Neural cell (in vitro differentiated cells): ENCODE results near the gene GABRG3. TPM values are rescaled to one million over a fixed set of nuclear protein-coding genes. Genes with fewer than 3 reads are reported as not detected.

Source experiments
- H2AFZ ChIP-seq: fragments of 200-600, 300-800 bp; sonication (generic), shearing (Covaris generic); 2 replicates; pipeline ENCODE4 v1.6.0; 2014; ENCODE audit warnings: low read depth, mild to moderate bottlenecking, antibody characterized with exemption, low read length, moderate library complexity
- H3F3A ChIP-seq: fragments of 200-600 bp; shearing (Covaris generic); 2 replicates; pipeline ENCODE4 v1.6.1; 2016; ENCODE audit warnings: mild to moderate bottlenecking, moderate library complexity, mixed read lengths, antibody characterized with exemption, low read length; ENCODE audit not compliant: insufficient read depth, poor library complexity, severe bottlenecking
- H3K27ac ChIP-seq: fragments of 200-600, 300-800 bp; sonication (generic), shearing (Covaris generic); 2 replicates; pipeline ENCODE4 v1.5.1; 2014; ENCODE audit warnings: mild to moderate bottlenecking, low read length, moderate library complexity
- H3K27me3 ChIP-seq: fragments of 300-800, 200-600 bp; sonication (generic), shearing (Covaris generic); 2 replicates; pipeline ENCODE4 v1.6.0; 2014; ENCODE audit warnings: mild to moderate bottlenecking, low read depth, low read length, moderate library complexity; ENCODE audit not compliant: insufficient read depth
- H3K36me3 ChIP-seq: fragments of 300-800, 200-600 bp; sonication (generic), shearing (Covaris generic); 2 replicates; pipeline ENCODE4 v1.5.1; 2014; ENCODE audit warnings: mild to moderate bottlenecking, antibody characterized with exemption, low read length, moderate library complexity; ENCODE audit not compliant: insufficient read depth
- H3K4me2 ChIP-seq: fragments of 300-800, 200-600 bp; sonication (generic), shearing (Covaris generic); 2 replicates; pipeline ENCODE4 v1.6.0; 2014; ENCODE audit warnings: mild to moderate bottlenecking, low read length
- H3K4me3 ChIP-seq: fragments of 300-800, 200-600 bp; sonication (generic), shearing (Covaris generic); 2 replicates; pipeline ENCODE4 v1.5.1; 2014; ENCODE audit warnings: mild to moderate bottlenecking, low read length, moderate library complexity
- H3K79me2 ChIP-seq: fragments of 200-600 bp; shearing (Covaris generic); replicated peaks from 2 replicates; pipeline ENCODE4 v1.6.0; 2014; ENCODE audit warnings: mild to moderate bottlenecking, low read length, moderate library complexity; ENCODE audit not compliant: insufficient read depth
- H3K9ac ChIP-seq: fragments of 300-800, 200-600 bp; sonication (generic), shearing (Covaris generic); 2 replicates; pipeline ENCODE4 v1.6.1; 2016; ENCODE audit warnings: mild to moderate bottlenecking, low read length, mixed read lengths
- H3K9me2 ChIP-seq: fragments of 200-600 bp; shearing (Covaris generic); 2 replicates; pipeline ENCODE4 v1.6.1; 2016; ENCODE audit warnings: mild to moderate bottlenecking, low read length, mixed read lengths; ENCODE audit not compliant: insufficient read depth
- H3K9me3 ChIP-seq: fragments of 200-600, 300-800 bp; sonication (generic), shearing (Covaris generic); 2 replicates; pipeline ENCODE4 v1.6.1; 2016; ENCODE audit warnings: mild to moderate bottlenecking, mixed run types, low read length, moderate library complexity, mixed read lengths
- H4K20me1 ChIP-seq: fragments of 200-600 bp; shearing (Covaris generic); 2 replicates; pipeline ENCODE4 v1.6.1; 2016; ENCODE audit warnings: mild to moderate bottlenecking, mixed run types; ENCODE audit not compliant: insufficient read depth
- CTCF ChIP-seq: fragments of 450-650 bp; IDR thresholded peaks from 2 replicates; pipeline ENCODE4 v1.5.1; 2014; ENCODE audit warnings: antibody characterized with exemption, mild to moderate bottlenecking, moderate library complexity; ENCODE audit not compliant: poor library complexity, severe bottlenecking
- EP300 ChIP-seq: fragments of 450-650 bp; conservative IDR thresholded peaks from 2 replicates; pipeline ENCODE4 v1.6.1; 2014; ENCODE audit warnings: antibody characterized with exemption, mild to moderate bottlenecking, moderate library complexity; ENCODE audit not compliant: poor library complexity, severe bottlenecking
- EZH2 ChIP-seq: fragments of 200-600, 300-800 bp; shearing (Covaris generic), sonication (generic); IDR thresholded peaks from 2 replicates; pipeline ENCODE4 v1.6.1; 2014; ENCODE audit warnings: antibody characterized with exemption, low read length, borderline replicate concordance, mild to moderate bottlenecking; ENCODE audit not compliant: insufficient read depth, poor library complexity, severe bottlenecking
- MXI1 ChIP-seq: fragments of 450-650 bp; conservative IDR thresholded peaks from 2 replicates; pipeline ENCODE4 v1.6.1; 2014; ENCODE audit warnings: antibody characterized with exemption, mild to moderate bottlenecking; ENCODE audit not compliant: poor library complexity, severe bottlenecking
- POLR2AphosphoS5 ChIP-seq: IDR thresholded peaks from 2 replicates; pipeline ENCODE4 v1.6.1; 2012
- RAD21 ChIP-seq: fragments of 450-650 bp; conservative IDR thresholded peaks from 2 replicates; pipeline ENCODE4 v1.6.1; 2014; ENCODE audit warnings: antibody characterized with exemption, mild to moderate bottlenecking, moderate library complexity
- REST ChIP-seq: IDR thresholded peaks from 2 replicates; pipeline ENCODE4 v1.6.1; 2012; ENCODE audit warnings: borderline replicate concordance
- SMC3 ChIP-seq: fragments of 450-650 bp; conservative IDR thresholded peaks from 2 replicates; pipeline ENCODE4 v1.6.1; 2014; ENCODE audit warnings: antibody characterized with exemption, mild to moderate bottlenecking, moderate library complexity; ENCODE audit not compliant: poor library complexity
- TAF1 ChIP-seq: IDR thresholded peaks from 2 replicates; pipeline ENCODE4 v1.6.1; 2012; ENCODE audit warnings: low read depth
- polyA plus RNA-seq: library from polyadenylated mRNA; depleted of rRNA; stranded (reverse); fragments of >200 nt; gene quantifications from 2 replicates; pipeline ENCODE4 v1.2.3, GENCODE V29; 2014

Gene GABRG3
- polyA plus RNA-seq, 1 donor from 2014 or later: 1.2 TPM

DNA sequence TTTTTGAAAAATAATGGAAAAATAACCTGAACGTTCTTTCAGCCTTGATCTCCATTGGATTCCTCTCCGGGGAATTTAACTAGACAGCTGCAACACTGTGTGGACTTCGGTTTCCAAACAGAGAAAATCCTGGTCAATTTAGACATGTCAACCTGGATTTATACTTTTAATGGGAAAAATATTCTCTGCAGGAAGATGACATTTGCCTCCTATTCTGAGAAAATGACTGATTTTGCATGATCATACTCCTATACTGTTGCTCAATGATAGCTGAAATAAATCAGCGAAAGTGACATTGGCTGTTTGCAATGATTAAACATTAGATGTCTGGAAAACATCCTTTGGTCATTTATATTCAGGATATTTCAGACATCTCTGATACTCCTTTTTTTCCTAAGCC is 94.8 kb downstream of the GABRG3 start:
- no peak overlapping the region for H3K4me2 ChIP-seq
- no peak overlapping the region for H2AFZ ChIP-seq
- H3K36me3 ChIP-seq: no peaks in the 10 kb centered on the region
- H4K20me1 ChIP-seq: no peaks in the 10 kb centered on the region
- no peak for TF ChIP-seq SMC3
- no peak for TF ChIP-seq TAF1
- no peak for TF ChIP-seq EZH2
- no peak for TF ChIP-seq CTCF
- no peak for TF ChIP-seq RAD21
- TF ChIP-seq MXI1: no peak
- no peak for TF ChIP-seq EP300
- no peak for TF ChIP-seq POLR2AphosphoS5
- no peak for TF ChIP-seq REST
- H3K9ac ChIP-seq: no peak overlapping the region
- peaks cover 4% of the 10 kb centered on the region for H3K9me3 ChIP-seq
- H3K27me3 ChIP-seq: no peaks in the 10 kb centered on the region
- no peaks in the 10 kb centered on the region for H3K9me2 ChIP-seq
- no peak overlapping the region for H3K4me3 ChIP-seq
- H3K27ac ChIP-seq: no peak overlapping the region
- H3K79me2 ChIP-seq: no peaks in the 10 kb centered on the region
- H3F3A ChIP-seq: no peaks in the 10 kb centered on the region

- Histone ChIP-seq H2AFZ (no peak overlapping the region), H3K9me2 (no peaks in the 10 kb centered on the region), H3K36me3 (no peaks in the 10 kb centered on the region), H3K4me2 (no peak overlapping the region), H3K9me3 (peaks cover 4% of the 10 kb centered on the region), H3F3A (no peaks in the 10 kb centered on the region), H3K79me2 (no peaks in the 10 kb centered on the region), H4K20me1 (no peaks in the 10 kb centered on the region), H3K9ac (no peak overlapping the region), H3K27ac (no peak overlapping the region), H3K27me3 (no peaks in the 10 kb centered on the region), H3K4me3 (no peak overlapping the region)
- TF ChIP-seq POLR2AphosphoS5 (no peak), CTCF (no peak), MXI1 (no peak), EP300 (no peak), EZH2 (no peak), REST (no peak), RAD21 (no peak), SMC3 (no peak), TAF1 (no peak)
Observed at GRCh38 chr15:27066446-27066845, 95.5 kb downstream of the GABRG3 start.
